ENCODE data around the gene BTBD17.

BTBD17 gene

GRCh38 chr17:74332763-74333283 lies 28.8 kb downstream of the BTBD17 start:
- no peak for DNase-seq

GRCh38 chr17:74332017-74332650 lies 29.5 kb downstream of the BTBD17 start:
- DNase-seq: no peak

GRCh38 chr17:74330446-74330845 lies 31.2 kb downstream of the BTBD17 start:
- DNase-seq: no peak

- no peak for DNase-seq
These were observed 32.3 kb downstream of the BTBD17 start for GRCh38 chr17:74329378-74329777.

- no peak for DNase-seq
These were observed 33.2 kb downstream of the BTBD17 start for GRCh38 chr17:74328487-74328886.

- DNase-seq: no peak
These were observed 35.2 kb downstream of the BTBD17 start for GRCh38 chr17:74326506-74326905.

GRCh38 chr17:74325743-74326379 lies 35.8 kb downstream of the BTBD17 start, which contains the start of gene KIF19:
Gene KIF19 (plus strand): TSS chr17:74326226. CDS start chr17:74326350, 124 bp downstream.
- DNase-seq: peak; percentile 50

- no peak for DNase-seq
These were observed 36.3 kb downstream of the BTBD17 start for GRCh38 chr17:74325376-74325742.

- DNase-seq: no peak
These were observed 37.1 kb downstream of the BTBD17 start for GRCh38 chr17:74324521-74324920.

- no peak for DNase-seq
These were observed 43.3 kb downstream of the BTBD17 start for GRCh38 chr17:74318391-74318790.

GRCh38 chr17:74317071-74317470 lies 44.6 kb downstream of the BTBD17 start:
- no peak for DNase-seq

- no peak for DNase-seq
These were observed 45.4 kb downstream of the BTBD17 start for GRCh38 chr17:74316220-74316619.

- DNase-seq: no peak
These were observed 46.8 kb downstream of the BTBD17 start for GRCh38 chr17:74314877-74315276.

GRCh38 chr17:74309902-74310301 lies 51.8 kb downstream of the BTBD17 start:
- no peak for DNase-seq

GRCh38 chr17:74307984-74308773 lies 53.5 kb downstream of the BTBD17 start:
- DNase-seq: no peak

Measured in CD4-positive, alpha-beta T cell treated with Interleukin-15 for 1 hour (primary cell).